ENCODE results near the gene MLXIP.

- TF ChIP-seq POLR2A (IDR thresholded peaks at IDR 0.05) (no peak), CTCF (IDR thresholded peaks at IDR 0.05) (no peak), POLR2AphosphoS5 (IDR thresholded peaks at IDR 0.05; ENCODE audit: insufficient read depth in 1 of 2, low read depth in 1 of 2) (peak; percentile 39 to 63)
These were observed 19.6 kb downstream of the MLXIP start for GRCh38 chr12:122097927-122098756.
